PC-9 (cell line): ENCODE data around the gene PRR29.

Experiments used
- EZH2 ChIP-seq: fragments of 200-600 bp; sonication (generic); IDR thresholded peaks from 2 replicates; pipeline ENCODE4 v1.8.0; 2017; ENCODE audit warnings: antibody characterized with exemption, low read depth
- TF ChIP-seq, protein P1 (sequence below): fragments of 200-600 bp; sonication (generic); conservative IDR thresholded peaks from 2 replicates; pipeline ENCODE4 v1.6.1; 2017; ENCODE audit warnings: mixed run types, antibody characterized with exemption, mild to moderate bottlenecking, moderate library complexity

DNA sequence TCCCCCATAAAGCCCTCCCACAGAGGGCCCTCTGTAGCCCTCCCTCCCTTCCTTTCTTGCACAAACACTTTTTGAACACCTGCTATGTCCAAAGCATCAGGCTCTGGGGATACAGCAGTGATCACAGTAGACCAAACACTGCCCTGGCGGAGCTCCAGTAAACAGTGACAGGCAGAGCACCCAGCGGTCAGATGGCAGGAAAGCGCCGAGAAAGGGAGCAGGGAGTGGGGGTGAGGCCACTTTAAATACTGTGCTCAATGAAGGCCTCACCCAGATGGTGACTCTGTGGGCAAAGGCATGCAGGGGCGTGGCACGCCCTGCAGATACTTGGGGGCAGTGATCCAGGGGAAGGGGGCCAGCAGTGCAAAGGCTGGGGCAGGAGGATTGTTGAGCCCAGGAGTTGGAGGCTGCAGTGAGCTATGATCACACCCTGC lies 7.6 kb downstream of the PRR29 start:
- TF ChIP-seq, protein P1, sequence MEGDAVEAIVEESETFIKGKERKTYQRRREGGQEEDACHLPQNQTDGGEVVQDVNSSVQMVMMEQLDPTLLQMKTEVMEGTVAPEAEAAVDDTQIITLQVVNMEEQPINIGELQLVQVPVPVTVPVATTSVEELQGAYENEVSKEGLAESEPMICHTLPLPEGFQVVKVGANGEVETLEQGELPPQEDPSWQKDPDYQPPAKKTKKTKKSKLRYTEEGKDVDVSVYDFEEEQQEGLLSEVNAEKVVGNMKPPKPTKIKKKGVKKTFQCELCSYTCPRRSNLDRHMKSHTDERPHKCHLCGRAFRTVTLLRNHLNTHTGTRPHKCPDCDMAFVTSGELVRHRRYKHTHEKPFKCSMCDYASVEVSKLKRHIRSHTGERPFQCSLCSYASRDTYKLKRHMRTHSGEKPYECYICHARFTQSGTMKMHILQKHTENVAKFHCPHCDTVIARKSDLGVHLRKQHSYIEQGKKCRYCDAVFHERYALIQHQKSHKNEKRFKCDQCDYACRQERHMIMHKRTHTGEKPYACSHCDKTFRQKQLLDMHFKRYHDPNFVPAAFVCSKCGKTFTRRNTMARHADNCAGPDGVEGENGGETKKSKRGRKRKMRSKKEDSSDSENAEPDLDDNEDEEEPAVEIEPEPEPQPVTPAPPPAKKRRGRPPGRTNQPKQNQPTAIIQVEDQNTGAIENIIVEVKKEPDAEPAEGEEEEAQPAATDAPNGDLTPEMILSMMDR, result no peak
- no peak for TF ChIP-seq EZH2
